Chondrocyte (in vitro differentiated cells): Measurements from ENCODE around the gene IL31RA. TPM values are rescaled to one million over a fixed set of nuclear protein-coding genes. Genes with fewer than 3 reads are reported as not detected.

Experiments used
- DNase-seq: peaks from one replicate; pipeline ENCODE4 v3.0.0; 2021; ENCODE audit warnings: mixed read lengths, low spot score
- H3K27ac Mint-ChIP-seq: one replicate; pipeline ENCODE4 v1.8.0; 2021; ENCODE audit warnings: mild to moderate bottlenecking, moderate library complexity, mixed read lengths; ENCODE audit not compliant: unreplicated experiment
- H3K27me3 Mint-ChIP-seq: 2 replicates; pipeline ENCODE4 v1.8.0; 2021; ENCODE audit warnings: low read depth, mixed read lengths
- H3K36me3 Mint-ChIP-seq: 2 replicates; pipeline ENCODE4 v1.8.0; 2021; ENCODE audit warnings: low read depth, mixed read lengths
- H3K4me1 Mint-ChIP-seq: 2 replicates; pipeline ENCODE4 v1.8.0; 2021; ENCODE audit warnings: low read depth, mild to moderate bottlenecking, mixed read lengths
- H3K4me3 Mint-ChIP-seq: one replicate; pipeline ENCODE4 v1.8.0; 2021; ENCODE audit warnings: mild to moderate bottlenecking, moderate library complexity, mixed read lengths; ENCODE audit not compliant: unreplicated experiment
- H3K9me3 Mint-ChIP-seq: 2 replicates; pipeline ENCODE4 v1.8.0; 2021; ENCODE audit warnings: low read depth, mixed read lengths
- total RNA-seq: library from RNA; stranded (reverse); gene quantifications from 3 replicates; pipeline ENCODE4 v1.2.1, GENCODE V29; 2021
- TF ChIP-seq, protein P1 (sequence below): fragments of 200-600 bp; sonication (generic); IDR thresholded peaks from 2 replicates; pipeline ENCODE4 v1.5.0; 2021; ENCODE audit warnings: antibody characterized with exemption, mild to moderate bottlenecking, moderate library complexity

IL31RA gene
- total RNA-seq, 1 donor from 2014 or later, result 1.9 TPM

DNA sequence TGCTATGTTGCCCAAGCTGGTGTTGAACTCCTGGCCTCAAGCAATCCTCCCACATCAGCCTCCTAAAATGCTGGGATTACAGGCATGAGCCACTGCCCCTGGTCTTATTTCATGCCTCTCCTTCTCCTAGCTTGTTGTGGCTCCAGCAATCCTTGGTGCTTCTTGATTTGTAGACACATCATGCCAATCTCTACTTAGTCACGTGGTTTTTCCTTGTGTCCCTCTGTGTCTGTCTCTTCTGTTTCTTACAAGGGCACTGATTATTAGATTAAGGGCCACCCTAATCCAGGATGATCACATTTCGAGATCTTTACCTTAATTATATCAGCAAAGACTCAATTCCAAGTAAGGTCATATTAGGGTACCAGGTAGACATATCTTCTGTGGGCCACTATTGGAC is 9.2 kb upstream of the IL31RA start:
- H3K4me1 Mint-ChIP-seq, result no peaks in the 10 kb centered on the region
- peaks cover 2% of the 10 kb centered on the region for H3K36me3 Mint-ChIP-seq

DNA sequence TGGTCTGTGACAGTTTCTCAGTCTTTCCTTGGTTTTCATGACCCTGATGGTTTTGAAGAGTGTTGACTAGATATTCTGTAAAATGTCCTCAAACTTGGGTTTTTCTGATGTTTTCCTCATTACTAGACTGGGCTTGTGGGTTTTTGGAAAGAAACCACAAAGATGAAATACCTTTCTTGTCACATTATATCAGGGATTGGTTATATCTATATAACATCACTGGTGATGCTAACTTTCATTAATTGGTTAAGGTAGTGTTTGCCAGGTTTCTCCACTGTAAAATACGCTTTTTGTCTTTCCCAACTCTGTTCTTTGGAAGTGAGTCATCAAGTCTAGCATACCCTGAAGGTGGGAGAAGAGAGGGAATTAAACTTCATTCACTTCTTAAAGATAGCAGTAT is 3.3 kb upstream of the IL31RA start:
- peaks cover 17% of the 10 kb centered on the region for H3K9me3 Mint-ChIP-seq
- H3K4me3 Mint-ChIP-seq, result no peak overlapping the region
- no peaks in the 10 kb centered on the region for H3K27me3 Mint-ChIP-seq
- TF ChIP-seq, protein P1, sequence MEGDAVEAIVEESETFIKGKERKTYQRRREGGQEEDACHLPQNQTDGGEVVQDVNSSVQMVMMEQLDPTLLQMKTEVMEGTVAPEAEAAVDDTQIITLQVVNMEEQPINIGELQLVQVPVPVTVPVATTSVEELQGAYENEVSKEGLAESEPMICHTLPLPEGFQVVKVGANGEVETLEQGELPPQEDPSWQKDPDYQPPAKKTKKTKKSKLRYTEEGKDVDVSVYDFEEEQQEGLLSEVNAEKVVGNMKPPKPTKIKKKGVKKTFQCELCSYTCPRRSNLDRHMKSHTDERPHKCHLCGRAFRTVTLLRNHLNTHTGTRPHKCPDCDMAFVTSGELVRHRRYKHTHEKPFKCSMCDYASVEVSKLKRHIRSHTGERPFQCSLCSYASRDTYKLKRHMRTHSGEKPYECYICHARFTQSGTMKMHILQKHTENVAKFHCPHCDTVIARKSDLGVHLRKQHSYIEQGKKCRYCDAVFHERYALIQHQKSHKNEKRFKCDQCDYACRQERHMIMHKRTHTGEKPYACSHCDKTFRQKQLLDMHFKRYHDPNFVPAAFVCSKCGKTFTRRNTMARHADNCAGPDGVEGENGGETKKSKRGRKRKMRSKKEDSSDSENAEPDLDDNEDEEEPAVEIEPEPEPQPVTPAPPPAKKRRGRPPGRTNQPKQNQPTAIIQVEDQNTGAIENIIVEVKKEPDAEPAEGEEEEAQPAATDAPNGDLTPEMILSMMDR, result no peak
- no peak for DNase-seq
- H3K36me3 Mint-ChIP-seq, result peaks cover 2% of the 10 kb centered on the region
- no peak overlapping the region for H3K27ac Mint-ChIP-seq
- H3K4me1 Mint-ChIP-seq, result peaks cover 23% of the 10 kb centered on the region

More for the DNA sequence above, 9.2 kb upstream of the IL31RA start:
- Mint-ChIP-seq H3K27ac (no peak overlapping the region), H3K4me3 (no peak overlapping the region), H3K9me3 (peaks cover 18% of the 10 kb centered on the region), H3K27me3 (peaks cover 5% of the 10 kb centered on the region)
- DNase-seq, result no peak
- TF ChIP-seq, protein P1, result no peak

DNA sequence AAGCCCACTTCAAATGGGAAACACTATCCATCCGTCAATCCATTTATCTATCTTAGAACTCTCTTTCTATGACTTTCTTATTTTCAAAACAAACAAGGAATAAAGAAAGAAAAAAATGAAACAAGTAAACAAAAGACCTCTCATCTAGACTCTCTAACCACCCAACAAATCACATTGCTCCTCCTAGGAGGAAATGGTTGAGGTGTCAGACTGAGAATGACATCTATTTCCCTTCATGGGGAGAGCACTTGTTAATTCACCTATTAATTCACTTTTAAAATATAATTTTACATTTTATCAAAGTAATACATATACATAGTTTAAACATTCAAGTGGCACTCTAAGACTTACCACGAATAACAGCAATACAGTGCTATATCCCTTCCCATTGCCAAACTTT is 2.4 kb upstream of the IL31RA start:
- Mint-ChIP-seq H3K27ac (no peak overlapping the region), H3K4me1 (peaks cover 32% of the 10 kb centered on the region), H3K4me3 (no peak overlapping the region), H3K27me3 (no peaks in the 10 kb centered on the region), H3K36me3 (peaks cover 2% of the 10 kb centered on the region), H3K9me3 (peaks cover 10% of the 10 kb centered on the region)
- TF ChIP-seq, protein P1, result no peak
- no peak for DNase-seq

DNA sequence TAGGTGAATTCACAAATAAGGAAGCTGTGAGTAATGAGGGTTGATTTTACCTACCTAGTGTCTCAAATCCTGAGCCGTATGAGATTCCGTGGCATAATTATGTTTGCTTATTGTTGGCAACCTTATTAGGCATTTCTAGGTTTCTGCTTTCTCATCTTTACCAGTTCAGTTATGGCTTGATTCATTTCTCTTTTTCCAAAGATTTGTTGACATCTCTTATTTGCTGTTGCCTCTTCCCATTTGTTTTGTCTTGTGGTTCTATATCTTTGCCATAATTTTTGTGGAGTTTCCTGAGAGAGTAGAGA is 470 bp downstream of the IL31RA start:
- peak overlapping the region; percentile 94 for H3K27ac Mint-ChIP-seq
- peaks cover 42% of the 10 kb centered on the region for H3K4me1 Mint-ChIP-seq
- DNase-seq, result no peak
- TF ChIP-seq, protein P1, result no peak
- H3K4me3 Mint-ChIP-seq, result peak overlapping the region; percentile 51
- H3K27me3 Mint-ChIP-seq, result no peaks in the 10 kb centered on the region
- H3K36me3 Mint-ChIP-seq, result no peaks in the 10 kb centered on the region
- H3K9me3 Mint-ChIP-seq, result no peaks in the 10 kb centered on the region

DNA sequence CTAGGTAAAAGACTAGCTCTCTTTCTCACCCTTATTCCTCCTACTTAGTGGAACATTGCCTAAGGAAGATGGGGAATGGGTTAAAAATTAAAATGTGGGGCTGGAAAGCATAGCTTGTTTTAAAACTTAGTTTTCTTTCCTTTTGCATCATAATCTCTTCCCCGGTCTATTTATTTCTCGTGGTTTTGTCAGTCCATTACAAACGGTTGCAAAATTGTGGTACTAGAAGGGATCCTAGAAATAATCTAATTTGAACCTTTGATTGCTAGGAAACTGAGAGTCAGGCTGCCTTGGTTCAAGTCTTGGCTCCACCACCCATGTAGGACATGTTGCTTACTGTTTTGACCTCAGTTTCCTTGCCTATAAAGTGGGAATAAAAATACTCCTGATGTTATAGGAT is 1.3 kb downstream of the IL31RA start:
- H3K4me3 Mint-ChIP-seq, result no peak overlapping the region
- peaks cover 42% of the 10 kb centered on the region for H3K4me1 Mint-ChIP-seq
- H3K27me3 Mint-ChIP-seq, result no peaks in the 10 kb centered on the region
- no peak overlapping the region for H3K27ac Mint-ChIP-seq
- no peaks in the 10 kb centered on the region for H3K36me3 Mint-ChIP-seq
- TF ChIP-seq, protein P1, result no peak
- no peaks in the 10 kb centered on the region for H3K9me3 Mint-ChIP-seq
- no peak for DNase-seq
